CD4-positive, CD25-positive, alpha-beta regulatory T cell (primary cell): ENCODE results near the gene PARP11. TPM values are rescaled to one million over a fixed set of nuclear protein-coding genes. Genes with fewer than 3 reads are reported as not detected.

Source experiments
- ATAC-seq, 2 donors: fragments of 150-1000 bp; cut with Tn5 transposase; one replicate each; pipeline ENCODE4 v1.10.0; 2021; ENCODE audit warnings: low read depth in 2 of 2, moderate number of reproducible peaks in 2 of 2, moderate library complexity in 1 of 2
- DNase-seq, 3 donors: peaks; one replicate each; pipeline versions ENCODE4 v3.0.0 to v3.0.0-alpha.2; 2012 to 2022; ENCODE audit warnings: mixed read lengths in 1 of 3
- H3K27ac ChIP-seq: one replicate; pipeline ENCODE4 v1.7.0; 2013; ENCODE audit warnings: mild to moderate bottlenecking, low read length; ENCODE audit not compliant: insufficient read depth, poor library complexity, severe bottlenecking
- H3K27me3 ChIP-seq: one replicate; pipeline ENCODE4 v1.7.0; 2013; ENCODE audit warnings: low read length; ENCODE audit not compliant: control insufficient read depth, insufficient read depth
- H3K36me3 ChIP-seq: one replicate; pipeline ENCODE4 v1.7.0; 2013; ENCODE audit warnings: mild to moderate bottlenecking, low read length, moderate library complexity; ENCODE audit not compliant: control insufficient read depth, insufficient read depth
- H3K4me1 ChIP-seq: 2 replicates; pipeline ENCODE4 v1.7.0; 2013; ENCODE audit warnings: mild to moderate bottlenecking, low read length; ENCODE audit not compliant: insufficient read depth, control insufficient read depth, poor library complexity, severe bottlenecking
- H3K4me3 ChIP-seq: one replicate; pipeline ENCODE4 v1.7.0; 2013; ENCODE audit warnings: low read depth, mild to moderate bottlenecking, low read length, moderate library complexity
- H3K9me3 ChIP-seq, 2 experiments: 1 replicate in 1 of 2; 2 replicates in 1 of 2; pipeline ENCODE4 v1.7.0; 2013; ENCODE audit warnings: low read length in 2 of 2, mild to moderate bottlenecking in 1 of 2, moderate library complexity in 1 of 2; ENCODE audit not compliant: control insufficient read depth in 2 of 2
- H3K27ac Mint-ChIP-seq, 3 donors: one replicate each; pipeline ENCODE4 v1.8.0; 2020 to 2022; ENCODE audit warnings: mild to moderate bottlenecking in 3 of 3, mixed read lengths in 3 of 3, moderate library complexity in 2 of 3
- H3K27me3 Mint-ChIP-seq: one replicate; pipeline ENCODE4 v1.8.0; 2022; ENCODE audit warnings: mild to moderate bottlenecking, mixed read lengths
- H3K36me3 Mint-ChIP-seq: one replicate; pipeline ENCODE4 v1.8.0; 2020; ENCODE audit warnings: mixed read lengths
- H3K4me1 Mint-ChIP-seq, 4 donors: one replicate each; pipeline ENCODE4 v1.8.0; 2020 to 2022; ENCODE audit warnings: mixed read lengths in 4 of 4, mild to moderate bottlenecking in 1 of 4
- H3K4me3 Mint-ChIP-seq, 4 donors: one replicate each; pipeline ENCODE4 v1.8.0; 2020 to 2022; ENCODE audit warnings: mild to moderate bottlenecking in 4 of 4, mixed read lengths in 4 of 4, moderate library complexity in 3 of 4
- H3K9me3 Mint-ChIP-seq, 7 donors: one replicate each; pipeline ENCODE4 v1.8.0; 2020 to 2022; ENCODE audit warnings: mixed read lengths in 7 of 7, mild to moderate bottlenecking in 3 of 7, moderate library complexity in 2 of 7
- polyA plus RNA-seq, 4 donors: library from polyadenylated mRNA; unstranded; fragments of 300-500 nt; fragmentation: Illumina TruSeq; gene quantifications; one replicate each; pipeline ENCODE4 v1.2.3, GENCODE V29; 2021
- total RNA-seq: library from RNA; stranded (reverse); gene quantifications from one replicate; pipeline ENCODE4 v1.2.3, GENCODE V29; 2022

Gene PARP11
- total and polyA plus RNA-seq, 5 donors from 2014 or later = 5.2 to 16.1 (median 6.8) TPM

DNA sequence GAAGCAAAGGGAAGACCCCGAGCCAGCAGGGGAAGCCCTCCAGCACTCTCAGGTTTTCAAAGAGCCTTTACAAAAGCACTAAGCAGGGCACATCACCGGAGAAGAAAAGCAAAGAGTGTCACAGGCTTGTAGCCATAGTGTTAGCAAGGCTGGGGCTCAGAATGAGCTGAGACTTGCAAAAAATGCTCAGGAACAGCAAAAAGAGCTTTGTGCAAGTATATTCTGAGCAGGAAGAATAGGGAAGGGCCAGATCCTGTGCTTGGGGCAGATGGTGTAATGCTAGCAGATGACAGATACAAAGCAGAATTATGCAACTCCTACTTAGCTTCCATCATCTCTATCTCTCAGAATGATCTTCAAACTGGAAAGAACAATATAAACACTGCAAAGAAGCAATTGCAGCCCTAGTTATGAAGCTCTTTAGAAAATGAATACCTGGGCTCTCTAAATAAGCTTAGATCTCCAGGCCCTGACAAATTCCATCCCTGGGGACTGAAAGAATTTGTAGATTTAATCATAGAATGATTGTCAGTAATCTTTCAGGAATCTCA lies 23.7 kb upstream of the PARP11 start:
- Histone ChIP-seq H3K27me3 (no peaks in the 10 kb centered on the region), H3K9me3 (no peaks in the 10 kb centered on the region), H3K4me3 (peak overlapping the region; percentile 61), H3K27ac (peak overlapping the region; percentile 79), H3K4me1 (peaks cover 46% of the 10 kb centered on the region), H3K36me3 (no peaks in the 10 kb centered on the region)
- no peaks in the 10 kb centered on the region for H3K9me3 Mint-ChIP-seq
- peak in 1 of 2 donors; percentile 16 for ATAC-seq
- no peaks in the 10 kb centered on the region for H3K36me3 Mint-ChIP-seq
- DNase-seq = peak in 2 of 3 donors; percentile 11 to 15
- peaks cover 0 to 30% (median 18%) of the 10 kb centered on the region in 4 donors for H3K4me1 Mint-ChIP-seq
- peak overlapping the region; percentile 97 to 98 (median 98) for H3K27ac Mint-ChIP-seq
- H3K4me3 Mint-ChIP-seq = peak overlapping the region; percentile 31 to 86 (median 80)
- no peaks in the 10 kb centered on the region for H3K27me3 Mint-ChIP-seq

GRCh38 chr12:3896356-3896755 lies 23.2 kb upstream of the PARP11 start:
- Histone ChIP-seq H3K9me3 (no peaks in the 10 kb centered on the region), H3K36me3 (no peaks in the 10 kb centered on the region), H3K27me3 (no peaks in the 10 kb centered on the region), H3K4me1 (peaks cover 46% of the 10 kb centered on the region), H3K27ac (peak overlapping the region; percentile 79), H3K4me3 (peak overlapping the region; percentile 61)
- DNase-seq (no peak), ATAC-seq (no peak)
- H3K27me3 Mint-ChIP-seq = no peaks in the 10 kb centered on the region
- no peaks in the 10 kb centered on the region for H3K36me3 Mint-ChIP-seq
- H3K27ac Mint-ChIP-seq = peak overlapping the region; percentile 97 to 98 (median 98)
- peak overlapping the region in 3 of 4 donors; percentile 31 to 83 (median 77) for H3K4me3 Mint-ChIP-seq
- peaks cover 0 to 30% (median 18%) of the 10 kb centered on the region in 4 donors for H3K4me1 Mint-ChIP-seq
- no peaks in the 10 kb centered on the region for H3K9me3 Mint-ChIP-seq

- Mint-ChIP-seq H3K36me3 (no peaks in the 10 kb centered on the region), H3K4me1 (peaks cover 0 to 17% (median 13%) of the 10 kb centered on the region in 4 donors), H3K27ac (no peak overlapping the region), H3K9me3 (no peaks in the 10 kb centered on the region), H3K27me3 (peaks cover 5% of the 10 kb centered on the region), H3K4me3 (no peak overlapping the region)
- H3K4me1 ChIP-seq = peaks cover 32% of the 10 kb centered on the region
- no peaks in the 10 kb centered on the region for H3K36me3 ChIP-seq
- H3K4me3 ChIP-seq = peak overlapping the region; percentile 15
- no peaks in the 10 kb centered on the region for H3K27me3 ChIP-seq
- H3K27ac ChIP-seq = no peak overlapping the region
- peak in 1 of 2 donors; percentile 38 for ATAC-seq
- DNase-seq = peak in 2 of 3 donors; percentile 17 to 33
- no peaks in the 10 kb centered on the region for H3K9me3 ChIP-seq
These were observed 19.4 kb upstream of the PARP11 start for GRCh38 chr12:3892631-3893030.

- Histone ChIP-seq H3K9me3 (no peaks in the 10 kb centered on the region), H3K4me3 (no peak overlapping the region), H3K4me1 (peaks cover 18% of the 10 kb centered on the region), H3K27ac (no peak overlapping the region), H3K27me3 (no peaks in the 10 kb centered on the region), H3K36me3 (no peaks in the 10 kb centered on the region)
- Mint-ChIP-seq H3K4me1 (peaks cover 0 to 4% (median 1%) of the 10 kb centered on the region in 4 donors), H3K36me3 (no peaks in the 10 kb centered on the region), H3K4me3 (no peak overlapping the region), H3K27me3 (peaks cover 5% of the 10 kb centered on the region), H3K27ac (no peak overlapping the region), H3K9me3 (no peaks in the 10 kb centered on the region)
- ATAC-seq (no peak), DNase-seq (no peak)
These were observed 18.0 kb upstream of the PARP11 start for GRCh38 chr12:3891201-3891600.

- H3K4me1 Mint-ChIP-seq = peaks cover 4 to 10% (median 7%) of the 10 kb centered on the region in 4 donors
- Histone ChIP-seq H3K27ac (no peak overlapping the region), H3K27me3 (no peaks in the 10 kb centered on the region), H3K9me3 (no peaks in the 10 kb centered on the region), H3K4me3 (no peak overlapping the region), H3K4me1 (peaks cover 17% of the 10 kb centered on the region), H3K36me3 (no peaks in the 10 kb centered on the region)
- H3K4me3 Mint-ChIP-seq = no peak overlapping the region
- H3K9me3 Mint-ChIP-seq = no peaks in the 10 kb centered on the region
- H3K27me3 Mint-ChIP-seq = peaks cover 11% of the 10 kb centered on the region
- no peak for ATAC-seq
- no peak for DNase-seq
- peak overlapping the region in 1 of 3 donors; percentile 73 for H3K27ac Mint-ChIP-seq
- no peaks in the 10 kb centered on the region for H3K36me3 Mint-ChIP-seq
These were observed 15.5 kb upstream of the PARP11 start for GRCh38 chr12:3888659-3889058.

DNA sequence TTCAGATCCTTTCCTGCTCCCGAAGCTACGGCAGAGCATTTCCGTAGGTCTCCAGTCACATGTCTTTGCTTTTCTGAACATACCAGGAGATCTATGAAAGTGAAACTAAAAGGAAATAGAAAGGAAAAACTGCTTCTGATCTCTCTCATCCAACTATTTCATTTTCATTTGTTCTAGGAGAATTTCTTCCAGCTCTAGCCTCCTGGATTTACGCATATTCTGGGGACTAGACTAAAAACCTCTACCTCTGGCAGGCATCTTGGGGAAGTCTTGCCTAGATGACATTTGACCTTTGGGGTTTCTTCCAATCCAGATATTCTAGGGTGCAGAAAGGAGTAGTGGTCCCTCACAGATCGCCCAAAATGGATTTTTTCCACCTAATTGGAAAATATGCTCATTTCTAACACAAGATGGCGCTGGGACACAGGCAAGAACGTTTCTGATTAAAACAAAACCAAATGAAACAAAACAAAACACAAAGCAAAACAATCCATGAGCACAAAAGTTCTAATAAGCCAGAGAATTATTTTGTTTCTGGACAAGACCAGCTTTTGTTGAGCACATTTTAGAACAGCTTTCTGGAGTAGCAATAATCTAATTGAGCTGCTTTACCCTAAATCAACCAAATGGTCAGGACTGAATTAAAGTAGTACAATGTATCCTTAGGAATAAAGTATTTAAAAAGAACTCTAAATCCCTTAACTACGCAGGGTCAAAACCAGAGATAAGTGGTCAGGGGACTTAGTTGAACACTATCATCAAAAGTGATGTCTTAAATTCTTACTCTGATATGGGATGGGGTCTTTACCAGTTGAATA lies 12.3 kb upstream of the PARP11 start:
- H3K9me3 ChIP-seq = no peaks in the 10 kb centered on the region
- peaks cover 18% of the 10 kb centered on the region for H3K27me3 Mint-ChIP-seq
- H3K4me3 Mint-ChIP-seq = no peak overlapping the region
- H3K36me3 Mint-ChIP-seq = no peaks in the 10 kb centered on the region
- ATAC-seq (no peak), DNase-seq (peak; percentile 20 to 74 (median 71))
- H3K4me1 Mint-ChIP-seq = peaks cover 4 to 10% (median 7%) of the 10 kb centered on the region in 4 donors
- no peaks in the 10 kb centered on the region for H3K36me3 ChIP-seq
- H3K27ac ChIP-seq = no peak overlapping the region
- H3K4me1 ChIP-seq = peaks cover 6% of the 10 kb centered on the region
- no peaks in the 10 kb centered on the region for H3K9me3 Mint-ChIP-seq
- H3K27me3 ChIP-seq = no peaks in the 10 kb centered on the region
- peak overlapping the region; percentile 5 for H3K4me3 ChIP-seq
- H3K27ac Mint-ChIP-seq = peak overlapping the region; percentile 11 to 76 (median 37)

GRCh38 chr12:3884671-3885070 lies 11.5 kb upstream of the PARP11 start:
- no peak overlapping the region for H3K27ac ChIP-seq
- no peak for DNase-seq
- H3K36me3 ChIP-seq = no peaks in the 10 kb centered on the region
- Mint-ChIP-seq H3K4me1 (peaks cover 4 to 10% (median 7%) of the 10 kb centered on the region in 4 donors), H3K4me3 (no peak overlapping the region), H3K9me3 (no peaks in the 10 kb centered on the region), H3K27me3 (peaks cover 18% of the 10 kb centered on the region), H3K27ac (no peak overlapping the region), H3K36me3 (no peaks in the 10 kb centered on the region)
- H3K27me3 ChIP-seq = no peaks in the 10 kb centered on the region
- H3K4me3 ChIP-seq = no peak overlapping the region
- H3K4me1 ChIP-seq = peaks cover 6% of the 10 kb centered on the region
- ATAC-seq = no peak
- H3K9me3 ChIP-seq = no peaks in the 10 kb centered on the region
